ENCODE data around the gene PKNOX2.

Gene PKNOX2

DNA sequence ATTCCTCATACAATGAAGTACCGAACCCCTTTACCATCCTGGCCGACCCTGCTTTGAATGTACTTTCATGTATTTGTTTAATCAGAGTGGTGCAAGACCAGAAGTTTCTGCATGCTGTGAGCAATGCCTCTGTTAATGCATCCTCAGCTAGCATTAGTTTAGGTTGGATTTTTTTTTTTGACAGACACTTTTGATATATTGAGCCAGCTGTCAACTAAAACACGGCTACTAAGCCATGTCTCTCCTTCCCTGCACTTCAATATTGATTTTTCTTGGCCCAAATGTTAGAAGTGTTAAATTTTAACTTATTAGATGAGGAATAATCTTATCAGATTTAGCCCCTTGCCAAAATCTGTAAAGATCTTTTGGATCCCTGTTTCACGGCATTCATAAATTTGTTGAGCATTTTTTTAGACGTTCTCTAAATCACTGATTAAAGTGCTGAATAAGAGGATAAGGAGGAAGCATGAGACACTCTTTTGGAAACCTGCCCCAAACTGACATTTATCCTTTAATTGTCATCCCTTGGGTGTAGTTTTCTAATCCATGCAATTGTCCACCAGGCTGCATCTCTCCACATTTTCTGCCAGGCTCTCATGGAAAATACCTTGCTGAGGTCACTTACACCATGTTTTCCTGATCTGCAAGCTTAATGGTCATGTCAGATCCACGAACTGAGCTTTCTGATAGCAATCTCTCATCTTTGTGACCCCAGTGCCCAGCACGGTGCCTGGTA, 200.8 kb downstream of the PKNOX2 start:
- TF ChIP-seq, protein P1, sequence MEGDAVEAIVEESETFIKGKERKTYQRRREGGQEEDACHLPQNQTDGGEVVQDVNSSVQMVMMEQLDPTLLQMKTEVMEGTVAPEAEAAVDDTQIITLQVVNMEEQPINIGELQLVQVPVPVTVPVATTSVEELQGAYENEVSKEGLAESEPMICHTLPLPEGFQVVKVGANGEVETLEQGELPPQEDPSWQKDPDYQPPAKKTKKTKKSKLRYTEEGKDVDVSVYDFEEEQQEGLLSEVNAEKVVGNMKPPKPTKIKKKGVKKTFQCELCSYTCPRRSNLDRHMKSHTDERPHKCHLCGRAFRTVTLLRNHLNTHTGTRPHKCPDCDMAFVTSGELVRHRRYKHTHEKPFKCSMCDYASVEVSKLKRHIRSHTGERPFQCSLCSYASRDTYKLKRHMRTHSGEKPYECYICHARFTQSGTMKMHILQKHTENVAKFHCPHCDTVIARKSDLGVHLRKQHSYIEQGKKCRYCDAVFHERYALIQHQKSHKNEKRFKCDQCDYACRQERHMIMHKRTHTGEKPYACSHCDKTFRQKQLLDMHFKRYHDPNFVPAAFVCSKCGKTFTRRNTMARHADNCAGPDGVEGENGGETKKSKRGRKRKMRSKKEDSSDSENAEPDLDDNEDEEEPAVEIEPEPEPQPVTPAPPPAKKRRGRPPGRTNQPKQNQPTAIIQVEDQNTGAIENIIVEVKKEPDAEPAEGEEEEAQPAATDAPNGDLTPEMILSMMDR (IDR thresholded peaks at IDR 0.05; ENCODE audit: control insufficient read depth, extremely low read depth, insufficient read depth): no peak
- no peak overlapping the region for H3K4me3 ChIP-seq (ENCODE audit: low read depth, low read length)
- no peak for DNase-seq (ENCODE audit: low read depth)

DNA sequence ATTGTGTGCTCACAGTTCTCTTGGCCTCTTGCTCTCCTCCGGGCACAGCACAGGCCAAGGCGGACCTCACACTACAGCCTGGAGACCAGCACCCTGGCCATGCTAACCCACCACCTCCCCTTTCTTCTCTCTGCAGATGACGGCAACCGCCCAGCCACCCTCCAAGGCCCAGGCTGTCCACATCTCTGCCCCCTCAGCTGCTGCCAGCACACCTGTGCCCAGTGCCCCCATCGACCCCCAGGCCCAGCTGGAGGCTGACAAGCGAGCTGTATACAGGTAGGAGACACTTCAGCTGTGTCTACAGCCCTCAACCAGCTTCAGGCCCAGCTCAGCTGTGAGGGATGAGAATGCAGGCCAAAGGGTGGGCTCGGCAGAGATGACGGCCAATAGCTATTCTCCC, 203.2 kb downstream of the PKNOX2 start:
- no peak overlapping the region for H3K4me3 ChIP-seq (ENCODE audit: low read depth, low read length)
- TF ChIP-seq, protein P1 (IDR thresholded peaks at IDR 0.05; ENCODE audit: control insufficient read depth, extremely low read depth, insufficient read depth): no peak
- DNase-seq (ENCODE audit: low read depth): no peak

DNA sequence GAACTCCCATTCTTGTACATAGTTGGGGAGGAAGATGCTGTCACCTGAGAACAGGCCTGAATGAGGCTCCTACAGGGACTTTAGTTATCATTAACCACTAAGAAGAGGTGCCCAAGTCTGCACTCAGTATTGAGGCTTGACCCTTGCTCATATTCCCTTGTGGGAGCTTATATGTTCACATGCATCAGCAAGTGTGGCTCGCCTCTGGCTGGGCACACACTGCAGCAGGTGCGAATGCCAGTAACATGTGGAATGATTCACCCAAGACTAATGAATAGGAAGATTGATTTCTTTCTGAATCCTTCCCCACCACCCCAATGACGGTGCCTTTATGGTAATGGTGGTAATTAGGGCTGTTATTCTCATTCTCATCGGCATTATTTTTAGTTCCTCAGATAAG, 204.2 kb downstream of the PKNOX2 start:
- TF ChIP-seq, protein P1 (IDR thresholded peaks at IDR 0.05; ENCODE audit: control insufficient read depth, extremely low read depth, insufficient read depth): no peak

DNA sequence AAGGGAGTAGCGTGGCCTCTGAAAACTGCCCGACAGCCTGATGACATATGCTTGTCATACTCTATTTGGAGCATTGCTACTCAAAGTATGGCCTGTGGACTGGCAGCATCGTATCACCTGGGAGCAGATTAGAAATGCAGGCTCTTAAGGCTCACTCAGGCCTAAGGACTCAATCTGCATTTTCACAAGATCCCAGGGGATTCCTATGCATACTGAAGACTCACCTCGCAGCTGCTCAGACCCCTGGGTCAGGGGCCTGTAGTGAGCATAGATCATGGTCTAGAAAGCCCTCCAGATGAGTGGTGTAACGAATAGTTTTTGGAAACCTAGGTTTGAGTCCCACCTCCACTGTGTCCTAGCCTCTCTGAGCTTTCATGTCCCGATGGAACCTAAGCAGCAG, 205.3 kb downstream of the PKNOX2 start:
- no peak for DNase-seq (ENCODE audit: low read depth)
- TF ChIP-seq, protein P1 (IDR thresholded peaks at IDR 0.05; ENCODE audit: control insufficient read depth, extremely low read depth, insufficient read depth): no peak
- no peak overlapping the region for H3K4me3 ChIP-seq (ENCODE audit: low read depth, low read length)

More for the DNA sequence above, 204.2 kb downstream of the PKNOX2 start:
- no peak for DNase-seq (ENCODE audit: low read depth)
- H3K4me3 ChIP-seq (ENCODE audit: low read depth, low read length): no peak overlapping the region

DNA sequence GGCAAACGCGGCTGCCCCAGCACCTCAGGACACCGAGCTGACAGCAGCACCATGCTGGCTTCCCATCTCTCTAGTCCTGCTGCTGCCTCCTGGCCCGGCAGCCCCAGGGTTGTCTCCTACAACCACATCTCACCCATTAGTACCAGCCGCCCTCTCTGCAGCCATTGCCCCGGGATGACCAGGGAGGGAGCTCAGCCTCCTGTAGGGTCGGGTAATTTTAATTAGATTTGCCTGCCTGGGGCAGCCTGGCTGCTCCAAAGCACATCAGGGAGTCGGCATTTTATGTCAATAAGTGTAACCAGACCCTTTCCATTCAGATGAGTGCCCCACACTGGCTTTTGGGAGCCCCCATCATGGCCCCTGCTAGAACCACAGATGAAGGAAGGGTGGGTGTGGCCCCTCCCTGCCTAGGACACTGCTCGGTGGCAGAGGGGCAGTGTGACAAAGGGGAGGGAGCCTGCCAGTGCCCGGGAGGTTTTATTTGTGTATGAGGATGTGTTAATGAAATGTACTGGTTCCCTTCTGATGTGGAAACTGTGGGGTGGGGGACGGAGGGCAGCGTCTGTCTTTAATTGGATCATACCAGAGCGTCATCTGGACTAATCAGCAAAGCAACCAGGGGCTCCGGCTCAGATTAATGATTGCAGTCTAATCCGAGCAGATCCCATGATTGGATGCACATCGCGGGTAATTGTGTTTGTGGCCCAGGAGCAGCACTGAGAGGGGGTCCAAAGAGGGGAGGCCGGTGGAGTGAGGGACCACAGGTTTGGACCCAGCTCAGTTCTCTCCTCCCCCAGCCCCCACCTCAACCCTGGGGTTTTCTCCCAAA, 206.2 kb downstream of the PKNOX2 start:
- DNase-seq (ENCODE audit: low read depth): no peak
- TF ChIP-seq, protein P1 (IDR thresholded peaks at IDR 0.05; ENCODE audit: control insufficient read depth, extremely low read depth, insufficient read depth): no peak
- H3K4me3 ChIP-seq (ENCODE audit: low read depth, low read length): no peak overlapping the region

DNA sequence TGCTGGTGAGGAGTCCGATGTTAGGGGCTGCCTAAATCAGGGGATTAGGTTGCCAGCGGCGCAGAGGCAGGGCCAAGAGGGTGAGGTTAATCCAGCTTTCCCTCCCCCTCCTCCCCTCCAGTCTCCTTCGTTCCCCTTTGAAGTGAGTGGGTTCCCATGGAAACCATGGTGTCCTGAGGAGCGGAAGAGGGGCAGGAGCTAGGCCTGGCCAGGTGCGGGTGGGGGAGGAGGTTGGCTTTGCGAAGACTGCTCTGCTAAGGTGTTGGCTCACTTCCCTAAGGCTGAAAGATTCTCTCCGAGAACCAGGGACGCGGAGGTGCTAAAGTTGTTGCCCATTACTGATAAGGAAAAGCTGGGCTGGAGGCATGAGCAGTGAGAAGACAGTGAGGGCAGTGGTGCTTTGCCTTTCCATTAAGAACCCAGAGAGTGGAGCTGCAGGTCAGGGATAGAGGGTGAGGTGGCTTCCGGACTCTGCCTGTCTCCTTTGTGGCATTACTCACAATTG, 206.9 kb downstream of the PKNOX2 start:
- TF ChIP-seq, protein P1 (IDR thresholded peaks at IDR 0.05; ENCODE audit: control insufficient read depth, extremely low read depth, insufficient read depth): no peak
- no peak overlapping the region for H3K4me3 ChIP-seq (ENCODE audit: low read depth, low read length)
- DNase-seq (ENCODE audit: low read depth): no peak
